Fibroblast of lung (primary cell): ENCODE measurements around the gene TFPI2. TPM values are rescaled to one million over a fixed set of nuclear protein-coding genes. Genes with fewer than 3 reads are reported as not detected.

ENCODE experiments used
- DNase-seq, 2 donors: peaks; one replicate each; pipeline versions ENCODE4 v3.0.0 to v3.0.0-alpha.2; 2010; ENCODE audit warnings: low read depth in 2 of 2
- H2AFZ ChIP-seq: 2 replicates; pipeline ENCODE4 v1.5.1; 2012; ENCODE audit warnings: low read length, control low read depth, inconsistent platforms
- H3K27ac ChIP-seq: 2 replicates; pipeline ENCODE4 v1.5.1; 2011; ENCODE audit warnings: low read length, control low read depth; ENCODE audit not compliant: insufficient read depth
- H3K27me3 ChIP-seq: 2 replicates; pipeline ENCODE4 v1.5.1; 2011; ENCODE audit warnings: mild to moderate bottlenecking, low read length; ENCODE audit not compliant: control insufficient read depth, insufficient read depth
- H3K36me3 ChIP-seq: 2 replicates; pipeline ENCODE4 v1.5.1; 2011; ENCODE audit warnings: low read length; ENCODE audit not compliant: control insufficient read depth, insufficient read depth
- H3K4me1 ChIP-seq: 2 replicates; pipeline ENCODE4 v1.5.1; 2011; ENCODE audit warnings: low read length; ENCODE audit not compliant: control insufficient read depth, insufficient read depth; ENCODE audit errors: extremely low read depth
- H3K4me2 ChIP-seq: 2 replicates; pipeline ENCODE4 v1.5.1; 2011; ENCODE audit warnings: low read length, control low read depth; ENCODE audit not compliant: insufficient read depth; ENCODE audit errors: extremely low read depth
- H3K4me3 ChIP-seq, 4 experiments: fragments of 200-600 bp in 1 of 4; sonication (generic) in 1 of 4; replicated peaks in 1 of 4; 2 replicates each; pipeline ENCODE4 v1.5.1; 2011 to 2016; ENCODE audit warnings: low read length in 4 of 4, low read depth in 3 of 4, mild to moderate bottlenecking in 3 of 4, control low read depth in 2 of 4, inconsistent platforms in 1 of 4, mixed read lengths in 1 of 4; ENCODE audit not compliant: insufficient read depth in 1 of 4; ENCODE audit errors: control extremely low read depth in 1 of 4
- H3K79me2 ChIP-seq: 2 replicates; pipeline ENCODE4 v1.5.1; 2012; ENCODE audit warnings: mild to moderate bottlenecking, low read length, inconsistent platforms; ENCODE audit not compliant: control insufficient read depth, insufficient read depth
- H3K9ac ChIP-seq: 2 replicates; pipeline ENCODE4 v1.5.1; 2011; ENCODE audit warnings: mild to moderate bottlenecking, low read length, control low read depth; ENCODE audit not compliant: insufficient read depth
- H3K9me3 ChIP-seq: 2 replicates; pipeline ENCODE4 v1.5.1; 2012; ENCODE audit warnings: low read depth, low read length; ENCODE audit not compliant: control insufficient read depth, insufficient read depth
- H4K20me1 ChIP-seq: 2 replicates; pipeline ENCODE4 v1.5.1; 2011; ENCODE audit warnings: low read length; ENCODE audit not compliant: control insufficient read depth, insufficient read depth; ENCODE audit errors: extremely low read depth
- EZH2 ChIP-seq: IDR thresholded peaks from 2 replicates; pipeline ENCODE4 v1.5.1; 2012; ENCODE audit warnings: low read length, control low read depth, mild to moderate bottlenecking; ENCODE audit errors: missing control alignments
- polyA plus RNA-seq, 2 donors: library from polyadenylated mRNA; depleted of rRNA in 1 of 2; stranded (reverse) in 1 of 2; unstranded in 1 of 2; fragments of >200 nt; gene quantifications; 2 replicates each; pipeline ENCODE4 v1.2.1, GENCODE V29; 2011 to 2012; ENCODE audit warnings: missing spikeins in 1 of 2
- total RNA-seq: library from RNA; depleted of rRNA; stranded (reverse); fragments of >200 nt; gene quantifications from 2 replicates; pipeline ENCODE4 v1.2.1, GENCODE V29; 2014
- TF ChIP-seq, protein P1 (sequence below), 2 donors: IDR thresholded peaks in 1 of 2; conservative IDR thresholded peaks in 1 of 2; 1 replicate in 1 of 2; 2 replicates in 1 of 2; pipeline ENCODE4 v1.5.1; 2011 to 2012; ENCODE audit warnings: low read length in 2 of 2, control low read depth in 1 of 2, inconsistent platforms in 1 of 2, low read depth in 1 of 2, mild to moderate bottlenecking in 1 of 2

The TFPI2 gene
- total and polyA plus RNA-seq, 2 donors (not counting 1 experiment from before 2014, with no cell fraction given) = 14.4 to 76.0 TPM

DNA sequence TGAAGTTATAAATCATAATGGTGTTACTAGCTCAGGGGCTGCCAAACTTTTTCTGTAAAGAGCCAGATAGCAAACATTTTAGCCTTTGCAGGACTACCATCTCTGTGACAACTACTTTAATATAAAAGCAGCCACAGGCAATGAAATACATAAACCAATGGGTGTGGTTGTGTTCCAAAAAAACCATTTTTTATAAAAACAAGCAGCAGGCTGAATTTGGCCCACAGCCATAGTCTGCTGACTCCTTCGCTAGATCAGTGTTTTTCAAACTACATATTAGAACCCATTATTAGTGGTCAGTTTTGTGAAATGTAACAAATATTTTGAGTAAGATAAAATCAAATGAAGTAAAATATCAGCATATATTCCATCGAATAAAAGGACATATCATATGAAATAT, 44.5 kb upstream of the TFPI2 start:
- H3K36me3 ChIP-seq = no peaks in the 10 kb centered on the region

DNA sequence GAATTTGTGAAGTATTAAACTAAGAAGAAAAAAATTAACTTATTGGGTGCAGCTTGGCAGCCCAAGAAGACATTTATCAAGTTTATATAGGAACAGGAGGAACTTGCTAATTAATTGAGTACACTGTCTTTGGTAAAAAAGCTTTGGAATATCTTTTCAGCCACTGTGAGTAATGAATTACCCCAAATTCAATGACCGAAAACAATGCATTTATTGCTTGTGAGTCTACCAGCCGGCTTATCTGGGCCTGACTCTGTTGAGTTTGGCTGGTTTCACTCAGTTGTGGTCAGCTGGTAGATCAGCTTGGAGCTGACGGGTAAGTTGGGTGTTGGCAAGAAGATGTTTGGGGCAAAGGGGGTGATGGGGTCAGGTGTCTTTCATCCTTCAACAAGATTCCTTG, 42.6 kb upstream of the TFPI2 start:
- no peaks in the 10 kb centered on the region for H4K20me1 ChIP-seq
- DNase-seq = peak in 1 of 2 donors; percentile 82
- H3K9me3 ChIP-seq = no peaks in the 10 kb centered on the region
- H3K9ac ChIP-seq = no peak overlapping the region
- no peak overlapping the region for H2AFZ ChIP-seq
- H3K79me2 ChIP-seq = no peaks in the 10 kb centered on the region
- TF ChIP-seq, protein P1, sequence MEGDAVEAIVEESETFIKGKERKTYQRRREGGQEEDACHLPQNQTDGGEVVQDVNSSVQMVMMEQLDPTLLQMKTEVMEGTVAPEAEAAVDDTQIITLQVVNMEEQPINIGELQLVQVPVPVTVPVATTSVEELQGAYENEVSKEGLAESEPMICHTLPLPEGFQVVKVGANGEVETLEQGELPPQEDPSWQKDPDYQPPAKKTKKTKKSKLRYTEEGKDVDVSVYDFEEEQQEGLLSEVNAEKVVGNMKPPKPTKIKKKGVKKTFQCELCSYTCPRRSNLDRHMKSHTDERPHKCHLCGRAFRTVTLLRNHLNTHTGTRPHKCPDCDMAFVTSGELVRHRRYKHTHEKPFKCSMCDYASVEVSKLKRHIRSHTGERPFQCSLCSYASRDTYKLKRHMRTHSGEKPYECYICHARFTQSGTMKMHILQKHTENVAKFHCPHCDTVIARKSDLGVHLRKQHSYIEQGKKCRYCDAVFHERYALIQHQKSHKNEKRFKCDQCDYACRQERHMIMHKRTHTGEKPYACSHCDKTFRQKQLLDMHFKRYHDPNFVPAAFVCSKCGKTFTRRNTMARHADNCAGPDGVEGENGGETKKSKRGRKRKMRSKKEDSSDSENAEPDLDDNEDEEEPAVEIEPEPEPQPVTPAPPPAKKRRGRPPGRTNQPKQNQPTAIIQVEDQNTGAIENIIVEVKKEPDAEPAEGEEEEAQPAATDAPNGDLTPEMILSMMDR (conservative IDR thresholded peaks at IDR 0.05 in 1 of 2, IDR thresholded peaks at IDR 0.05 in 1 of 2; ENCODE audit: low read depth in 1 of 2, low read length in 2 of 2) = no peak
- TF ChIP-seq EZH2 = no peak
- H3K4me2 ChIP-seq = no peak overlapping the region
- no peak overlapping the region for H3K4me3 ChIP-seq
- no peaks in the 10 kb centered on the region for H3K36me3 ChIP-seq
- H3K27me3 ChIP-seq = no peaks in the 10 kb centered on the region
- no peak overlapping the region for H3K27ac ChIP-seq
- H3K4me1 ChIP-seq = no peaks in the 10 kb centered on the region

More for the DNA sequence above, 44.5 kb upstream of the TFPI2 start:
- no peaks in the 10 kb centered on the region for H3K79me2 ChIP-seq
- TF ChIP-seq, protein P1 (conservative IDR thresholded peaks at IDR 0.05 in 1 of 2, IDR thresholded peaks at IDR 0.05 in 1 of 2; ENCODE audit: low read depth in 1 of 2, low read length in 2 of 2) = no peak
- TF ChIP-seq EZH2 = no peak
- no peak overlapping the region for H3K27ac ChIP-seq
- H3K9ac ChIP-seq = no peak overlapping the region
- H3K4me2 ChIP-seq = no peak overlapping the region
- H3K4me3 ChIP-seq = no peak overlapping the region
- H3K4me1 ChIP-seq = no peaks in the 10 kb centered on the region
- no peaks in the 10 kb centered on the region for H3K27me3 ChIP-seq
- no peaks in the 10 kb centered on the region for H3K9me3 ChIP-seq
- DNase-seq = peak in 1 of 2 donors; percentile 66
- H2AFZ ChIP-seq = no peak overlapping the region
- H4K20me1 ChIP-seq = no peaks in the 10 kb centered on the region

DNA sequence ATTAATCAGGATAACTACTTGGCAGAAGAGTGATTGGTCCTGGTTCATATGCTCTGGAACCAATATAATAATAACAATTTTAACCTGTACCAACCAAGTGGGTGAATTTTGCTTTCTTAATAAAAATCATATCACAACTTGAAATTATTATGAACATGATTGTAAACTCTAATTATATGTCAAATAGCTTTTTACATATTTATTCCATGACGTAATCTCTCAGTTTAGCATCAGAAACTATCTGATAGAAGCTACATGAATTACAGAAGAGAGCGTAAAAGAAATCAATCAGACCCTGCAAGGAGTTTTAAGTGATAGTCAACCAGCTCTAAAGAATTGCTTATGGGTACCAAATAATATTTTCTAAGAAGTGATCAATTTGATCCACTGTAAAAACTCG, 41.1 kb upstream of the TFPI2 start:
- H2AFZ ChIP-seq = no peak overlapping the region
- no peaks in the 10 kb centered on the region for H3K4me1 ChIP-seq
- no peaks in the 10 kb centered on the region for H4K20me1 ChIP-seq

More for the DNA sequence above, 41.1 kb upstream of the TFPI2 start:
- no peak overlapping the region for H3K4me2 ChIP-seq
- no peak overlapping the region for H3K27ac ChIP-seq
- H3K4me3 ChIP-seq = no peak overlapping the region
- DNase-seq = no peak
- H3K36me3 ChIP-seq = peaks cover 5% of the 10 kb centered on the region
- H3K27me3 ChIP-seq = no peaks in the 10 kb centered on the region
- no peak overlapping the region for H3K9ac ChIP-seq
- no peaks in the 10 kb centered on the region for H3K79me2 ChIP-seq
- no peaks in the 10 kb centered on the region for H3K9me3 ChIP-seq
- TF ChIP-seq, protein P1 (conservative IDR thresholded peaks at IDR 0.05 in 1 of 2, IDR thresholded peaks at IDR 0.05 in 1 of 2; ENCODE audit: low read depth in 1 of 2, low read length in 2 of 2) = no peak
- no peak for TF ChIP-seq EZH2
